ENCODE measurements around the gene MSH6. TPM values are rescaled to one million over a fixed set of nuclear protein-coding genes. Genes with fewer than 3 reads are reported as not detected.

The MSH6 gene
- total RNA-seq, 1 donor, result 82.5 TPM

DNA sequence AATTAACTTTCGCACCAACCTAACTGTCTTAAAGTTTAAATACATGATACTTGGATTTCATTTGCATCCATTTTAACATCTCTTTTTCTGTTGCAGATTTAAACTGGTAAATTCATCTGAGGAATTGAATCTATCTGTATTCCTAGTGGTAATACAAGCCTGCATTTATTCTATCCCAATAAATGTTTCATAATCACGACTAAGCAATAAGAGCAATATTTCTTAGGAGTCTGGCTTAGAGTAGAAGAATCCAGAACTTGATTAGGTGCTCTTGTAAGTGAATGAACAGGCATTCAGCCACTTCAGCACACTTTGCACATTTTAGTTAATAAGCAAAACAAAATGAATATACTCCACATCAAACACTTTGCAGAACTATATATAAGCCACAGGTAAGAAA lies 27.0 kb downstream of the MSH6 start:
- TF ChIP-seq, protein P1, sequence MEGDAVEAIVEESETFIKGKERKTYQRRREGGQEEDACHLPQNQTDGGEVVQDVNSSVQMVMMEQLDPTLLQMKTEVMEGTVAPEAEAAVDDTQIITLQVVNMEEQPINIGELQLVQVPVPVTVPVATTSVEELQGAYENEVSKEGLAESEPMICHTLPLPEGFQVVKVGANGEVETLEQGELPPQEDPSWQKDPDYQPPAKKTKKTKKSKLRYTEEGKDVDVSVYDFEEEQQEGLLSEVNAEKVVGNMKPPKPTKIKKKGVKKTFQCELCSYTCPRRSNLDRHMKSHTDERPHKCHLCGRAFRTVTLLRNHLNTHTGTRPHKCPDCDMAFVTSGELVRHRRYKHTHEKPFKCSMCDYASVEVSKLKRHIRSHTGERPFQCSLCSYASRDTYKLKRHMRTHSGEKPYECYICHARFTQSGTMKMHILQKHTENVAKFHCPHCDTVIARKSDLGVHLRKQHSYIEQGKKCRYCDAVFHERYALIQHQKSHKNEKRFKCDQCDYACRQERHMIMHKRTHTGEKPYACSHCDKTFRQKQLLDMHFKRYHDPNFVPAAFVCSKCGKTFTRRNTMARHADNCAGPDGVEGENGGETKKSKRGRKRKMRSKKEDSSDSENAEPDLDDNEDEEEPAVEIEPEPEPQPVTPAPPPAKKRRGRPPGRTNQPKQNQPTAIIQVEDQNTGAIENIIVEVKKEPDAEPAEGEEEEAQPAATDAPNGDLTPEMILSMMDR (IDR thresholded peaks at IDR 0.05; ENCODE audit: insufficient read depth, low read length), result no peak
- no peak overlapping the region for H3K4me3 ChIP-seq (ENCODE audit: low read depth, low read length)

DNA sequence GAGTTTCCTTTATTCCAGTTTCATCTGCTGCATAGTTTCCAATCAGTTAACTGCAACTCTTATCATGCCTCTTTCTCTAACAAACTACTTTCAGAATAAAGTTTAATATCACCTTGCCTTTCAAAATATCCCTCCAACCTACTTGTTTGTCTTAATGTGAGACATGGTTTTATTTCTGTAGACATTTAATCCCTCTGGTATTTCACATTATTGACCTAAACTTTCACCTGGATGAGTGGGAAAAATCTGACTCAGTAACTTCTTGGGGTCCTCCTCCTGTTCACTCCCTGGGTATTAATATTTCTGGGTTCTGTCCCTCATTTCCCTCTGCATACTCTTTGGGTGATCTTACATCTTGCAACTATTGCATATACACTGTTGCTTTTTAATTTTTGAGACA lies 27.9 kb downstream of the MSH6 start:
- DNase-seq (ENCODE audit: low read depth), result no peak
- TF ChIP-seq, protein P1 (IDR thresholded peaks at IDR 0.05; ENCODE audit: insufficient read depth, low read length), result no peak
- no peak overlapping the region for H3K4me3 ChIP-seq (ENCODE audit: low read depth, low read length)

More for the DNA sequence above, 27.0 kb downstream of the MSH6 start:
- DNase-seq (ENCODE audit: low read depth), result no peak

DNA sequence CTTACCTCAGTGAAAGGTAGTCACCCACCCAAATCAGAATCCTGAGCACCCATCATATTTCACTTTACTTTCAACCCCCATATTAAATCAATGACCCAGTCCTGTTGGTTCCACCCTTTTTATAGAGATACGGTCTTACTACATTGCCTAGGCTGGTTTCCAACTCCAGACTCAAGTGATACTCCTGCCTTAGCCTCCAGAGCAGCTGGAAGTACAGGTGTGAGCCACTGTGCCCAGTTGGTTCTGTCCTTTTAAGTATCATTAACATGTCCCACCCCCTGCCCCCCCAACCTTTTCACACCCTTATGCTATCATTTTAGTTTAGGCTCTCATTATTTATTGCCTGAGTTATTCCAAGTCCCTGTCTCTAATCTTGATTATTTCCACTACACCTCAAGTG lies 28.7 kb downstream of the MSH6 start:
- no peak overlapping the region for H3K4me3 ChIP-seq (ENCODE audit: low read depth, low read length)

DNA sequence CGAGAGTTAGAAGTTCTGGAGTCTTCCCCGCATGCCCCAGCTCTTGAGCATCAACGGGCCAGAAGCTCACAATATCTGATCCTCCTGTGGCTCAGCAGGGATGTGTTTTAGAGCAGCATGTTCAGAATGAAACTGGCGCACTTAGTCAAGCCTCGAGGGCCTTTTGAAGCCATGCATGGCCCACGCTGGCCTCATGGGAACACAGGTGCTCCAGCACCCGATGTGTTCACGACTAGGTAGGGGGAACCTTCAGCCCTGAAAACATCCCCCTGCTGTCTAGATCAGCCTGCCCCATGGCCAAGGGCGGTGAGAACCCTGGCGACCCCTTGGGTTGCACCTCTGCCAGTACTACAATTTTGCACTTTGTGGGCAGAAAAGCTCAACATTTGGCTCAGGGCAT lies 32.8 kb downstream of the MSH6 start:
- no peak for DNase-seq (ENCODE audit: low read depth)
- TF ChIP-seq, protein P1 (IDR thresholded peaks at IDR 0.05; ENCODE audit: insufficient read depth, low read length), result no peak
- H3K4me3 ChIP-seq (ENCODE audit: low read depth, low read length), result no peak overlapping the region

More for the DNA sequence above, 28.7 kb downstream of the MSH6 start:
- no peak for DNase-seq (ENCODE audit: low read depth)
- TF ChIP-seq, protein P1 (IDR thresholded peaks at IDR 0.05; ENCODE audit: insufficient read depth, low read length), result no peak

DNA sequence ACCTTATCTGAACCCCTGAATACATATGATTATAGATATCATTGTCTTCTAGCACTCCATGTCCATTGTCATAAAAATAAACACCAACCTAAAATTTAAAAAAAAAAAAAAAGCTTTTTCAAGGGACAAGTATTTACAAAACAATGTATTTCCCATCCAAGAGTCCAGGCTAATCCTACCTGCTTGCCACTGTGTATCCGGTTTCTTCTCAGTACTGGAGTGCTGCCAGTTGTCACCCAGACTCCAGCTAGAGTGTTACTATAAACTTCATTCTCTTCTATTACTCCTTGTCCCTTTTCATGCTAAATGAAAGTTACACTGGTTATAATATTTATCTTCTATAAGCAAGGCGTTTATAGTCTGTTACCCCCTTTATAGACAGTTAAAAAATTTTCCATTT lies 35.8 kb downstream of the MSH6 start:
- H3K4me3 ChIP-seq (ENCODE audit: low read depth, low read length), result no peak overlapping the region
- no peak for DNase-seq (ENCODE audit: low read depth)
- TF ChIP-seq, protein P1 (IDR thresholded peaks at IDR 0.05; ENCODE audit: insufficient read depth, low read length), result no peak

DNA sequence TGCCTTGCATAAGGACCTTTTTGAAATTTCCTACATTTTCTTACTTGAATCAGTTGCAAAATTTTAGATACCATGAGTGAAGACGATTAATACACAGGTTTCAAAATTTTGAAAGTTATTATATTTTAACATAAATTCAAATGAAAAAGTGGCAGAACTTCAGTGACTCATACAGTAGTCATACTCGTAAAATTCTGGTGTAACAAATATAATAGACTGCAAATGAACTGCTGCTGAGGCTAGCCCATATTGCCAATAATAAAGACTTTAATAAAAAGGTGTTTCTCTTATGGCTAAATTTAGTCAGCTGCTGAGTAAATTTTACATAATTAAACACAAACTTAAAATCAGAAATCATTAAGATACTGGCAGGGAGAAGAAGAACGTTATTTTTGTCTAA lies 36.9 kb downstream of the MSH6 start:
- no peak for DNase-seq (ENCODE audit: low read depth)
- no peak overlapping the region for H3K4me3 ChIP-seq (ENCODE audit: low read depth, low read length)
- TF ChIP-seq, protein P1 (IDR thresholded peaks at IDR 0.05; ENCODE audit: insufficient read depth, low read length), result no peak

DNA sequence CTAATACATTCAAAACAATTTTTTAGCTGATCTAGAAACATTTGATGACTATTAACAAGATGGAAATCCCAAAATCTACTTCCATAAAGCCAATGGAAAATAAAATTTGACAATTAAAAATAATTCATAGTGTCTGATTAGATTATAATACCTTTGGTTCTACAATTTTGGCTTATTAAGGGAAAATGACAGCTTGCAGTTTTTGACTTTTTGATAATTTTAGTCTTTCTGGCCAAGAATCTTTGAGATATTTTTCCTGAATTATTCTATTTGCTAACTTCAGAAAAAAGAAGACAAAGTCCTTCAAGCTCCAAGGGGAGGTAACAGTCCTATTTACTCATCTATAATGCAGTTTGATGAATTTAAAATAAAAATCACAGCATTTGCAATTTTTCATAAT lies 39.6 kb downstream of the MSH6 start:
- H3K4me3 ChIP-seq (ENCODE audit: low read depth, low read length), result no peak overlapping the region
- DNase-seq (ENCODE audit: low read depth), result no peak
- TF ChIP-seq, protein P1 (IDR thresholded peaks at IDR 0.05; ENCODE audit: insufficient read depth, low read length), result no peak
